Measurements from ENCODE around the gene SAXO1.

Gene SAXO1

DNA sequence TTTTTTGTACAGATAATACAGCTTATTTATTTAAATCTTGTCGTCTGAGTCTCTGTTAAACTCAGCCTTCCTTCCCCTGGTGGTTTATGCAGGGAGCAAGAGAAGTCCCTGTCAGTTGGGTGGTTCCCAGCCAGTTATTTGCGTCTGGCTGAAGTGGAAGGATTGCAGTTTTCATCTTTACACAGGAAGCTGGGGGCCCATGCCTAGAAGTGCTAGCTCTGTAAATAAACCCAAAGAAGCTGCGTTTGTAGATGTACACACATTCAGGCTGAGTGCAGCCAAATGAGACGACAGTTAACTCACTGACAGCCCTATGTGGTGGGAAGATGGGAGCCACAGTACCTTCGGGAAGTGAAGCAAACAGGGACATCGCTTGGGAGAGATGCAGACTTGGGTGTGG, 122.1 kb downstream of the SAXO1 start:
- DNase-seq (ENCODE audit: low spot score), result no peak

DNA sequence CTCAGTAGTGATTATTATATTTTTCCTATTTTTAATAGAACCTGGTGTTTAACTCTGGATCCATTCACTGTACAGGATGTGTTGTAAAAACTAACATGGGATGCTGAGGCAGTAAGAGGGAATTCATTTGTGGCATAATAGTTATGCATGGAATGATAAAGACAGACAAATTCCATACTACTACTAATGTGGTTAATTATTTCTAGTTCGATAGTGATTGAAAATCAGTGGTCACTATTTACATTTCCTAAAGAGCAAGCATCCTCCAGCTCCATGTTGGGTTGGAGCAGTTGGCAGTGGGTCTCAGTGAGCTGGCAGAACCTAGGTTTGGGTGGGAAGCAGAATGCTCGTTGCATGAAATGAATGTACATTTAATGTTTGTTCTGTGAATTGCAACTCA, 122.6 kb downstream of the SAXO1 start:
- no peak for DNase-seq (ENCODE audit: low spot score)

DNA sequence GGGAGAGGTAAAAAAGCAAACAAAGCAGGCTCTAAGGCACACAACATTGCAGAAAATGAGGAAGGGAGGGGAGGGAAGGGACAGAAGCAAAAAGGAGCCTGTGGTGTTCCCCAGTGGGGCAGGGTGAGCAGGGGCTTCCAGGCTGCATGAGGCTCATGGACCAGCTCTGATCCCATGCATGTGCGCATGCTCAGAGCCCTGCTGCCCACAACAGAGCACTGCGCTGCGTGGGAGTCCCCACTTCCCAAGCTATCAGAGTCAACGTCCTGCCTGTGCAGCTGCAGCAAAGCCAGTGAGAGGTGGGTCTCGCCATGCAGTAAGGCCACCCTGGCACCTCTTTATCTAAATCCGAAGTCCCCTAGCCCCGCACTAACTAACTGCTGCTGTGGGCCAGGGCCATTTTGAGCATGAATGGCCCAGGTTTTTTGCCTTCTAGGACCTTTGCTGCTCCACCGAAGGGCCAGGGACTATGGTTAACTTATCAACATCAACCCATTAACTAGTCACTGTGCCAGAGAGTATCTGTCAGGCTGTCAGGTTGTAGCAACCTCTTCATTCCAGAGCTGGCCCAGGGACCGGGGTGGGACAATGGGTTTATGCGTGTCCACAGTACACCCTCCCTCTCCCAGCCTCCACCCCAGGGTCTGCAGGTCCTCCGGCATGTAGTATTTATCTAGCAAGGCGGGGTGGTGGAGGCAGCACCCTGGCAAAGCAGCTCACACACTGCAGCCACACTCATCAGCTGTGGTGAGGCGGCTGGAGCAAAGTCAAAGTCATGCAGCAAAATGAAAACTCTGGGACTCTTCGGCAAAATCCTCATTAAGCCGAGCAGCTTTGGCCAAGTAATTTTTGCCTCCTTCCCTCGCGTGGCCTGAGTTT, 123.6 kb downstream of the SAXO1 start:
- no peak for DNase-seq (ENCODE audit: low spot score)

DNA sequence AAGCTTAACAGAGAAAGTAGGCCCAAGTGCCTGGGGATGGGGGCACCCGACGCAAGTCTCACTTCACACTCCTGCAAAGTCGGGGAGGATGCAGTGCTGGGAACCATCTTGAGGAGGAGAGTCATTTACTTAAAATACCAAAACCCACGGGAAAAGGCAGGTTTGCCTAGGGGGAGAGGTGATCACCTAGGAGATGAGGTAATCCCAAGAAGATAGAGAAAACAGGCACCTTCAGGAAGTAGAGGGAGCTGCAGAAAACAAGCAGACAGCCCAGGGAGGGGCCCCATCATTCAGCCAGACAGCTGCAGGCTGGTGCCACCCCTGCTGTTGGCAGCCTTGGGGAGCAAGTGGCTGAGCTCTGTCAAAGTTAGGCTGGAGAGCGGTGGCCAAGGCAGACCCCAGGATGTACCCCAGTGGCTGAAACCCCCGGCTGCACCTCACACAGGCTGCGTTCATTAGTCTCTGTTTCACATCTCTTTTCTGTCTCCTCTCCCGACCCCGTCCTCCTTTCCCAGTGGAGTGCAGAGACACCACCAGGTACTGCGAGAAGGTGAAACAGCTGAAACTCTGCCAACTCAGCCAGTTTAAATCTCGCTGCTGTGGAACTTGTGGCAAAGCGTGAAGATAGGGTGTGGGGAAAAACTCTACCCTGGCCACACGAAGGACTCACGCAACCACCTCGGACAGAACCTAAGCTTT, 124.9 kb downstream of the SAXO1 start:
- DNase-seq (ENCODE audit: low spot score), result no peak

DNA sequence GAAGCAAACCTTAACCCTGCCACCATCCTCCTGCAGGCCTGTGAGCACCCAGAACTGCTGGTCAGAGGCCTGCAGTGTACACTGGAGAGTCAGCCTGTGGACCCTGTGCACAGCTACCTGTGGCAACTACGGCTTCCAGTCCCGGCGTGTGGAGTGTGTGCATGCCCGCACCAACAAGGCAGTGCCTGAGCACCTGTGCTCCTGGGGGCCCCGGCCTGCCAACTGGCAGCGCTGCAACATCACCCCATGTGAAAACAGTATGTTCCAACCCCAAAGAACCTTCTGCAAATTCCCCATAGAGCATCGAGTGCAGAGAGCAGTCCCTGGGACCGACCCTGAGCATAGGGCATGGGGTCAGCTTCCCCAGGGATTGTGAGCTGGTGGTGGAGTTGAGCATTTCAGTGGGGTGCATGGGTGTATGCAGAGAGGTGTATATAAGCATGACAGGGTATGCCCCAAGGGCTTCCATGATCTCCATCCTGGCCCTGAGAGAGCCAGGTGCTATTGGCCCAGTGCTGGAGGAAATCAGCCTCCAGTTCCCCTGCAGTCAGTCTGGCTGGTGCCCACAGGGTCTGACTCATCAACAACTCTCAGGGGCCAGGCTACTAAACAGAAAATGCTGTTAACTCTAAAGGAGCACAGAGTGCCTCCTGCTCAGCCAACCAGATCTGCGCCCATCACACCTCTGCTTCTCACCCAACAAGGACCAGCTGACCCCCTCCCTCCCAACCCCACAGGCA, 126.2 kb downstream of the SAXO1 start:
- DNase-seq (ENCODE audit: low spot score), result peak; percentile 23

DNA sequence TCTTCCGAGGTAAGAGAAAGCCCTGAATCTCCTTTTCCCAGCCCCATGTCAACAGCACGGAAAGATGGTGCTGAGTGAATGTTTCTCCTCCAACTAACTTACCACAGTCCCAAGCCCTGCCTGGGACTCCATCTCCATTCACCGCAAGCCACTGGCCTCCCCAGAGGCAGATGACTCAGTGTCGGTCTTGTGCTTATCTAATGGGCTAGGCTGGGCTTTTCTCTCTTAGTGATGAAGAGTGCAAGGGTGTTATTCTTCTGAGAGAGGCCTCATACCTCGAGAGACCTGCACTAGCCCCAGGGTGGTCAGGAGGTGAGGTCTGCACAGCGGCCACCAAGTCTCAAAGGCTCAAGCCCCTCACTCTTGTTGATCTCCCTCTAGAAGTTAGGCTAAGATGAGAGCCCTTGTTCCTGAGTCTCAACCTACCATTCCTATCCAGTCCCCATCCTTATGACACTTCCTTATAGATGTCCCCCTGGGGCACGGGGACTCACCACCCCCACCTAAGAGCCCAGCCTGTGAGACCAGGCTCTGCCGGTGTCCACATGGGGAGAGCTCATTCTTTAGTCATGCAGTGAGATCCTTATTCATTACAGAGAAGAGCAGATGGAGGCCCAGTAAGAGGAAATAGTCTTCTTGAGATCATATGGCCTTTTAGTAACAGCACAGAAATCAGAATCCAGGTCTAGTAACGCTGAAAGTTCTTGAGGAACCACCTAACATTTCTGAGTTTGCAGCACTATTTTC, 127.0 kb downstream of the SAXO1 start:
- no peak for DNase-seq (ENCODE audit: low spot score)

- no peak for DNase-seq (ENCODE audit: low spot score)
These were observed 127.8 kb downstream of the SAXO1 start for GRCh38 chr9:18905028-18905882.

- DNase-seq (ENCODE audit: low spot score), result no peak
These were observed 129.6 kb downstream of the SAXO1 start for GRCh38 chr9:18903450-18903849.

DNA sequence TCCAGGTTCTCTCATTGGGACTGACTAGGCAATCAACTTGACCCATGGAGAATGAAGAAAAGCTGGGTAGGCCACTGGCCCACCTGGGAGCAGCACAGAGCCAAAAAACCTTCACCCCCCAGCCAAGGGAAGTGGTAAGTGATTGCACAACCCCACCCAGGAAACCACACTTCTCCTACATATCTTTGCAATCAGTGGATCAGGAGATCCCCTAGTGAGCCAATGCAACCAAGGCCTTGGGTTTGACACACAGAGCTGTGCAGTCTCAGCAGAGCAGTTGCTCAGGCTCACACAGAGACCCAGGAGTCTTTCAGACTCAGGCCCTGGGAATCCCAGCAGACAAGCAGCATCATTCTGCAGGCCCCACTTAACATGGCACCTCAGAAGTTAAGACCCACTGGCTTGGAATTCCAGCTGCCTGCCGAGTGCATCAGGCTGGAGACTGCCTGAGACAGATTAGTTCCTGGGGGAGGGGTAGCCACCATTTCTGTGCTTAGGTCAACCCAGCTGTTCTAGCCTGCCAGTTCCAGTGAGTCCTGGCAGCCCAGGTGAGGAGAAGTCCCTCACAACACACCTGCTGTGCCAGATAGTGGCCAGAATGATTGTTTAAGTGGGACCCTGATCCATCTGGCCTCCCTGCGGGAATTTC, 136.4 kb downstream of the SAXO1 start:
- DNase-seq (ENCODE audit: low spot score), result no peak

- DNase-seq (ENCODE audit: low spot score), result no peak
These were observed 137.0 kb downstream of the SAXO1 start for GRCh38 chr9:18896004-18896403.

GRCh38 chr9:18893491-18893890, 139.5 kb downstream of the SAXO1 start:
- DNase-seq (ENCODE audit: low spot score), result no peak

DNA sequence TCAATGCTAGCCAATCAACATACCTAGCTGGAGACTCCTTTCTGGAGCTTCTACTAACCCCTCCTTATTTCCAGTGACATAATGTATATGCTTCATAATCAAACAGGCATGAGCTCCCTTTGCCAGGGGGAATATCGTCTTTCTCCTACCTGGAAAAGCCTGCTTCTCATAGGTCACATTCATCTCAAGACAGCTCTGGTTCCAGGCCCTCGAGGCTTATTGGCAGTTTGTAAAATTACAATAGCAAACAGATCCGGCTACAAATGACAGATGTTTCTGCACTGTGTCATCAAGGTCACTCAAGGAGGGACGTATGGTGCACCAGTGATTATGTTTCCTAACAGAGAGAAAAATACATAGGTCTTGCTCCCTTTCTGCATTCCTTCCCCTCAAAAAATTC, 140.0 kb downstream of the SAXO1 start:
- no peak for DNase-seq (ENCODE audit: low spot score)

DNA sequence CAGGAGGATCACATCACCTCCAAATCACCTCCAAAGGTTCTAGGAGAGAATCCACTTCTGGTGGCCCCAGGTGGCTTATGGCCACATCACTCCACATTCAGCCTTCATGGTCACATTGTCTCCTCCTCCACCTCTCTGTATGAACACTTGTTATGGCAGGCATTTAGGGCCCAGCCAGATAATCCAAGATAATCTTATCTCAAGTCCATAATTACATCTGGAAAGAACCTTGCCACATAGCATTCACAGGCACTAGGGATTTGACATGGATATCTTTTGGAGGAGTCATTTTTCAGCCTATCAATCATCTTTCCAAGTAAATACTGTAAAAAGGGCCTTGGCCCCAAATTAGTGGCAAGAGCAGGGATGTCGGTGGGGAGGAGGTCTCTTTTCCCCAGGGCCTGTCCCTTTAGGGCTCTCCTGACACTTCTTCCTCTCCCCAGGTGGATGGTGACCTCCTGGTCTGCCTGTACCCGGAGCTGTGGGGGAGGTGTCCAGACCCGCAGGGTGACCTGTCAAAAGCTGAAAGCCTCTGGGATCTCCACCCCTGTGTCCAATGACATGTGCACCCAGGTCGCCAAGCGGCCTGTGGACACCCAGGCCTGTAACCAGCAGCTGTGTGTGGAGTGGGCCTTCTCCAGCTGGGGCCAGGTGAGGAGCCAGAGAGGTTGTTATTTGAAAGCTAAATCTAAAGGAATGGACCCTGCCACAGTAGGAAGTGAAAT, 140.9 kb downstream of the SAXO1 start:
- no peak for DNase-seq (ENCODE audit: low spot score)

- DNase-seq (ENCODE audit: low spot score), result no peak
These were observed 142.6 kb downstream of the SAXO1 start for GRCh38 chr9:18890372-18890771.

GRCh38 chr9:18889550-18889949, 143.5 kb downstream of the SAXO1 start:
- DNase-seq (ENCODE audit: low spot score), result no peak

DNA sequence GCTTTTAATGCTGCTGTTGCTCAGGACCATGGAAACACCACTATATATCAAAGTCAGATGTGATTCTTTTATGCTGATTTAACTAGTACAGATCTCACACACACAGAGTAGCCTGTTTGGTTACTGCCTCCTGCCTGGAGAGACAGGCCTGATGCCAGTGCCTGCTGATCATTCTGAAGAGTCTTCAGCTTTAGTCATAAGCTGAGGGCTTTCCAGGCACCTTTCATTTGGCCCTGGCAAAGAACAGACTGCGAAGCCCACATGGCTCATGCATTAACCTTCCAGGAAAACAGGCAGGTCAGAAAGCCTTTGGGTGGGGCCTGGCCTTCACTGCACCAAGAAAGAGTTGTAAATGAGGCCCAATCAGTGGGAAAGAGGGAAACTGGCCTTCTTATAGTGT, 144.7 kb downstream of the SAXO1 start:
- DNase-seq (ENCODE audit: low spot score), result no peak

DNA sequence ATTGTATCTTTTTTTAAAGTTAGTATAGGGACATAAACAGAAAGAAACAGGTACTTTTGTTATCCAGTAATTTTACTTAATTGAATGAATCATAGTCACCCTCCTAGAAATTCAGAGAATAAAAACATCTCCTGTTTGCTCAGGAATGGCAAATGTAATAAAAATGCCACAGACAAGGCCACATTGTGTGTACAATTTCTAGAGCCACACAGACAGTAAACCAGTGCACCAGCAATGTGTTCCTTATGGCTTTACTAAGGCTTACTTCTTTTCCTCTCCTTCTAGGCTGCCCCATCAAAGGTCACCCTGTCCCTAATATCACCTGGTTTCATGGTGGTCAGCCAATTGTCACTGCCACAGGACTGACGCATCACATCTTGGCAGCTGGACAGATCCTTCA, 145.5 kb downstream of the SAXO1 start:
- no peak for DNase-seq (ENCODE audit: low spot score)

GRCh38 chr9:18881758-18882157, 151.3 kb downstream of the SAXO1 start:
- no peak for DNase-seq (ENCODE audit: low spot score)

GRCh38 chr9:18877984-18878383, 155.0 kb downstream of the SAXO1 start:
- no peak for DNase-seq (ENCODE audit: low spot score)
